OCI-LY7 (cell line): ENCODE results near the gene WDR73.

Experiments used
- EZH2phosphoT487 ChIP-seq: fragments of 200-600 bp; sonication (generic); IDR thresholded peaks from 2 replicates; pipeline ENCODE4 v1.6.1; 2018; ENCODE audit warnings: low read depth, borderline replicate concordance, mild to moderate bottlenecking, mixed run types, antibody characterized with exemption, low read length, moderate library complexity, mixed read lengths
- TF ChIP-seq, protein P1 (sequence below): fragments of 200-600 bp; sonication (generic); conservative IDR thresholded peaks from 2 replicates; pipeline ENCODE4 v1.5.1; 2014; ENCODE audit warnings: mild to moderate bottlenecking, antibody characterized with exemption, low read length, moderate library complexity, mixed read lengths

GRCh38 chr15:84645496-84645895 lies 8.6 kb downstream of the WDR73 start:
- TF ChIP-seq, protein P1, sequence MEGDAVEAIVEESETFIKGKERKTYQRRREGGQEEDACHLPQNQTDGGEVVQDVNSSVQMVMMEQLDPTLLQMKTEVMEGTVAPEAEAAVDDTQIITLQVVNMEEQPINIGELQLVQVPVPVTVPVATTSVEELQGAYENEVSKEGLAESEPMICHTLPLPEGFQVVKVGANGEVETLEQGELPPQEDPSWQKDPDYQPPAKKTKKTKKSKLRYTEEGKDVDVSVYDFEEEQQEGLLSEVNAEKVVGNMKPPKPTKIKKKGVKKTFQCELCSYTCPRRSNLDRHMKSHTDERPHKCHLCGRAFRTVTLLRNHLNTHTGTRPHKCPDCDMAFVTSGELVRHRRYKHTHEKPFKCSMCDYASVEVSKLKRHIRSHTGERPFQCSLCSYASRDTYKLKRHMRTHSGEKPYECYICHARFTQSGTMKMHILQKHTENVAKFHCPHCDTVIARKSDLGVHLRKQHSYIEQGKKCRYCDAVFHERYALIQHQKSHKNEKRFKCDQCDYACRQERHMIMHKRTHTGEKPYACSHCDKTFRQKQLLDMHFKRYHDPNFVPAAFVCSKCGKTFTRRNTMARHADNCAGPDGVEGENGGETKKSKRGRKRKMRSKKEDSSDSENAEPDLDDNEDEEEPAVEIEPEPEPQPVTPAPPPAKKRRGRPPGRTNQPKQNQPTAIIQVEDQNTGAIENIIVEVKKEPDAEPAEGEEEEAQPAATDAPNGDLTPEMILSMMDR = no peak
- no peak for TF ChIP-seq EZH2phosphoT487
